Hematopoietic multipotent progenitor cell (in vitro differentiated cells): ENCODE results near the gene ICAM2. TPM values are rescaled to one million over a fixed set of nuclear protein-coding genes. Genes with fewer than 3 reads are reported as not detected.

Experiments
- DNase-seq, 3 donors: peaks; one replicate each; pipeline ENCODE4 v3.0.0-alpha.2; 2011 to 2015; ENCODE audit warnings: low read depth in 2 of 3, low spot score in 2 of 3
- total RNA-seq: library from RNA; depleted of rRNA; stranded (reverse); fragments of >200 nt; gene quantifications from one replicate; pipeline ENCODE4 v1.2.3, GENCODE V29; 2012

ICAM2 gene
- total RNA-seq, 1 donor, result 249 TPM

DNA sequence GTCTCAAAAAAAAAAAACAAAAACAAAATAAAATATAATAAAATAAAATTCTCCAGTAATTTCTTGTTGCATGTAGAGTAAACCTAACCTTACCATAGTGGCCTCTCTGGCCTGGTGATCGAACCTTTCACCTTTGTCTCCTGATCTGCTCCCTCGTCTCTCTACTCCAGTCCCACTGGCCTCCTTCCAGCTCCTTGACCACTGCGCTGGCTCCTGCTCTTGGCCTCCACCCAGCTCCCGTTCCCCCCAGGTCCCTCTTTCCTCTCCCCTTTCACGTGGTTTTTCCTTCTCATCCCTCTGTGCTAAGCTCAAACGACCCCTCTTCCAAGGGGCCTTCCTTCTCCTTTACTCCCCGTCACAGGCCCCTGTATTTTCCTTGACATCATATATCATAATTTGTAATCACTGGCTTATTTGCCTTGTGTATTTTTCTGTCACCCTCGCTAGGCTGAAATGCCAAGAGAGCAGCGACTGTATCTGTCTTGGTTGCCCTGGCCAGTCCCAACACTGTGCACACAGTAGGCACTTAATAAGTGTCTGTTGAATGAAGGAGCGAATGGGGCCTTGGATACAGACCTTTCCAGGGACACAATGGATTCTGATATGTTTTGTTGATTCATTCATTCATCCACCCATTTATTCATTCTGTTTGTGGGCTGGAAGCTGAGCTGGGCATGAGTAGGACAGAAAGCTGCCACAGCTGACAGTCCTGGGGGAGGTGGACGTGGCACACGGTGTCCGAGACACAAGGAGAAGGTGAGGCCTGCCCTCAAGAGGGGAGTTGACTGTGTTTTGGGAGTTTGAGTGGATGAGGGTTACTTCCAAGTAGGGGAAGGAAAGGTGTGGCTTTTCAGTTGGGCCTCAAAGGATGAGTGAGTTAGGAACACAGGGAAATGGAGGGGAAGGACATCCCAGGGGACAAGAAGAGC lies 41.9 kb downstream of the ICAM2 start:
- DNase-seq, result no peak

DNA sequence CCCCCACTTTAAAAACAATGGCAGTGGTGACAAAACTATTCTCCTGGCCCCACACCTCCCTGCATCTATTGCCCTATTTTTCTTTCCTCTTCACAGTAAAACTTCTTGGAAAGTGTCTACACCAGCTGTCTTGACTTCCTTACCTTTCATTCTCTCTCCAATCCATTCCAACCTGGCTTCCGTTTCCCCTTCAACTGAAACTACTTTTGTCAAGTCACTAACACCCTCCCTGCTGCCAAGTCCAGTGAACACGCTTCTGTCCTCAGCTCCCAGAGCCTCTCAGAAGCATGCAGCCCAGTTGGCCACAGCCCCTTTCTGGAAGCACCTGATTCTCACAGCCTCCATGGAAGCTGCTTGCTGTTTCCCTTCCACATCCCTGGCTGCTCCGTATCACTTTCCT lies 43.7 kb downstream of the ICAM2 start:
- DNase-seq, result peak in 1 of 3 donors; percentile 73

- no peak for DNase-seq
Observed at GRCh38 chr17:63975541-63976092, 44.8 kb downstream of the ICAM2 start.

- no peak for DNase-seq
Observed at GRCh38 chr17:63974594-63975192, 45.7 kb downstream of the ICAM2 start.

DNA sequence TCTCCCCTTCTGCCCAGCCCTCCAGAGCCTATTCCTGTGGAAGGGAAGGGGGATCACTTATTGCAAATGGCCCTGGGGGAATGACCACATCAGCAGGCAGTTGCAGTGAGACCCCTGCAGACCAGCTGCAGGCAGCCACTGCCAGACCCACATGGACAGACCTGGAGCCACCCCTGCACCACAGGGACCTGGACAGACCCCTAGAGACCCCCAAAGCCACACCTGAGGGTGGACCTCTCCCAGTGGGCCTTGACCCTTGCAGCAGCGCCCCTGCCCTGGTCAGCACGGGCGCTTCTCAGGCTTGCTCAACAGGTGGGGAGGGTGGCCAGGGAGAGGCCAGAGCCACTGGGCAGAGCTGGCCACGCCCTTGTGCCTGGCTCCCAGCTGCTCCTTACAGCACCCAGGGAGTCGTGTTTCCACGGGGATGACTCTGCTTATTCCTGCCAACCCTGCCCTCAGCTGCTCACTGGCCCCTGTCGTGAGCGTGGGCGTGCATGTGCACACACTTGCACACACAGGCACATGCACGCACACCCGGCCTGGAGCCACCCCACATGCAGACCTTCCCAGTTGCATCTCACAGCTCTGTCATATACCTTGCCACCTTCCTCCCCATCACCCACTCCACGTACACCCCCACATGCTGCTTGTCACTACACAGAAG lies 46.4 kb downstream of the ICAM2 start:
- no peak for DNase-seq

GRCh38 chr17:63973247-63973646 lies 47.2 kb downstream of the ICAM2 start:
- no peak for DNase-seq

DNA sequence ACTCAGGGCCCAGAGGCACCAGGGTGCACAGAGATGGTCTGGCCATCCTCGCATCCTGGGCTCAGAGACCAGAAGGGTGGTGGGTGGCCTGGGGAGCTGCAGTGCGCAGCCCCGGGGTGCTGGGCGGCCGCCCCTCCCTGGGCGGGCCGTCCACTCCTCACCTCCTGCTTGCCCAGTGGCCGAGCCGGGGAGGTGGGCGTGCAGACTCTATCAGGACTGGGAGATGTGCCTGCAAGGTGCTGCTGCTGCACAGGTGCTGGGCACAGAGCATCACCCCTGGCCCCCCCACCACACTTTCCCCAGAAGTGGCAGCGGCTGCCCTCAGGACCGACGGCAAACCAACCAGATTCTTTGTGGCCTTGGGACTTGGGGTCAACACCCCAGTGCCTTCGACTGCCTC lies 47.6 kb downstream of the ICAM2 start, which contains the start of gene SCN4A:
Gene SCN4A (minus strand): TSS at position 123 of the 400 bp plus-strand sequence. CDS start 77 bp downstream, at position 46.
- no peak for DNase-seq

GRCh38 chr17:63969278-63969677 lies 51.2 kb downstream of the ICAM2 start:
- no peak for DNase-seq

GRCh38 chr17:63967953-63968352 lies 52.5 kb downstream of the ICAM2 start:
- no peak for DNase-seq

GRCh38 chr17:63966646-63967264 lies 53.7 kb downstream of the ICAM2 start:
- no peak for DNase-seq

GRCh38 chr17:63963123-63963522 lies 57.3 kb downstream of the ICAM2 start:
- DNase-seq, result no peak

- DNase-seq, result no peak
Observed at GRCh38 chr17:63962298-63962744, 58.1 kb downstream of the ICAM2 start.

DNA sequence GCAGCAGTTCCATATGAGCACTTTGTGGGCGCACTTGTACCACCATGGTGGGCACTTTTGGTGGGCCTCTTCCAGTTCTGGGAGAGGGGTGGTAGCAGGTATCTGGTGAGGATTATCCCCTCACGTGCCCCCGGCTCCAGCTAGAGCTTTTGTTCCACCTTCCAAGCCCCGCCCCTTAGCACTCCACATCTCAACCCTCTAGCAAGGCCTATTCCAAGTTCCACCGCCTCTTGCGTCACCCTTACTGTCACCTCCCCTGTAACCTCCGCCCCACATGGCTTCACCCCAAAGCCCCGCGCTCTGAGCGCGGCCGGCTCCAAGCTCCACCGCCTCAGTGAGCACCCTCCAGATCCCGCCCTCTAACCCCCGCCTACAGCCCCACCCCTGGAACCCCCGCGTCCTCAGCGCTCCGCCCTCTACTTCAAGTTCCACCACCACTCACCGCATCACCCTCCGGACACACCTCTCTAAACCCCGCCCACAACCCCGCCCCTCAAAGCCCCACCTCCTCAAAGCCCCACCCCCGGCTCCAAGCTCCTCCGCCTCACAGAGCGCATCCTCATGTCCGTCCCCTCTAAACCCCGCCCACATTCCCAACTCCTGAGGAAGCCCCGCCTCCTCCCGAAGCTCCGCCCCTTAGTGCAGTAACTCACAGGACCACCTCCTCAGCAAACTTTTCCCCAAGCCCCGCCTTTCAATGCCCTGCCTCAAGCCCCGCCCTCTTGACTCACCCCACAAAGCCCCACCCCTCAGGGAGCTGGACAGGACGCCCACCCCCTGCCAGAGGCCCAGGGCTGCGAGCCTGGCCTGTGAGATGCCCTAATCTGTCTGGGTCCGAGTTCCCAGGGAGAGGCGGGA lies 58.8 kb downstream of the ICAM2 start:
- peak in 2 of 3 donors; percentile 72 to 73 for DNase-seq

DNA sequence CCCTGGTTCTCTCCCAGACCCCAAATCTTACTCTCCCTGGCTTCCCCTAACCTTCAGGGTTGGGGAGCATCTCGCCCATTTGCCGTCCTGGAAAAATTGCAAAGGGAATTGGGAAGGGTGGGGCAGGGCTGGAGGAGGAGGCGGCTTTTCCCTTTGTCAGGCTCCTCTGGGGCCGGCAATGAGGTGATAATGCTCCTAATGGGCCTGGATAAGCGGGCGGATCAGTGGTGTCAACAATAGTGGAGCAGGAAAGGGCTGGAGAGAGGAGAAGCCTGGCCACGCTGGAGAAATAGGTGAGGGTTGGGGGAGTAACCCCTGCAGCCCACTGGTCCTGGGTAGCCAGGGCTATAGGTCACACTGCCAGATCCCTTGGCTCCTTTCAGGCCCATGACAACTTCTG lies 60.0 kb downstream of the ICAM2 start:
- DNase-seq, result no peak

DNA sequence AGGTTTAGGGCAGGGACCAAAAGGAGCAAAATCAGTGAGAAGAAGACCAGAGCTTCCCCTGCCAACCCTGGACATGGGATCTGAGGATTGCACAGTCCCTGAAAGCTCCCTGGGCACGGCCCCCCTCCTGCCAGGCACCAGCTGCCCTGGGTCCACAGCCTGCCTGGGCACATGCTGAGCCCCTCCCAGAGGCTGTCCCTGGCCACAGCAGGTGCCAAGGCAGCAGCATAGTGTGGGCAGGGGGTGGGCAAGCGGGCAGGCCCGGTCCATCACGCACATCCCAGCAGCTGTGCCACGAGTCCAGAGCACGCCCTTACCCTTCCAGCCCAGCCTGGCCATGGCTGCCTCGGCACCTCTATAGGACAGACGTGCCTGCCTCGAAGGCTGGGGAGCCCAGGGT lies 60.4 kb downstream of the ICAM2 start:
- DNase-seq, result no peak

DNA sequence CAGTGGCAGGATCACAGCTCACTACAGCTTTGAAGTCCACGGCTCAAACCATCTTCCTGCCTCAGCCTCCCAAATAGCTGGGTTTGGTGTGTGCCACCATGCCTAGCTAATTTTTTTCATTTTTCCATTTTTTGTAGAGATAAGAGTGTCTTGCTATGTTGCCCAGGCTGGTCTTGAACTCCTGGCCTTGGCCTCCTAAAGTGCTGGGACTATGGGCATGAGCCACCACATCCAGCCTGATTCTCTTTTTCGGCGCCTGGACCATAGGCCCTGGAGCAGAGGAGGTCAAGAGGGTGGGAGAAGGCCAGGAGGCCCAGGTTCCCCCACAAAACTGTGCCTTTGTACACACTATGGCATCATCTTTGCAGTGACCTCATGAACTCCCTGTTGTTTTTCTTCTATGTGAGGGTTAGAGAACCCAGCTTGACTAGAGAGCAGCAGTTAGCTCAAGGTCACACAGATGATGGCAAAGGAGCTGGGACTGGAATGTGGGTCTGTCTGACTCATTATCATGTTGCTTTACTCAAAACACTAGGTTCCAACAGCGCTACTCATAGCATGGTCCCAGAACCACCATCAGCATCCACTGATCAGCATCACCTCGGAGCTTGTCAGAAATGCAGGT lies 64.0 kb downstream of the ICAM2 start:
- DNase-seq, result no peak

DNA sequence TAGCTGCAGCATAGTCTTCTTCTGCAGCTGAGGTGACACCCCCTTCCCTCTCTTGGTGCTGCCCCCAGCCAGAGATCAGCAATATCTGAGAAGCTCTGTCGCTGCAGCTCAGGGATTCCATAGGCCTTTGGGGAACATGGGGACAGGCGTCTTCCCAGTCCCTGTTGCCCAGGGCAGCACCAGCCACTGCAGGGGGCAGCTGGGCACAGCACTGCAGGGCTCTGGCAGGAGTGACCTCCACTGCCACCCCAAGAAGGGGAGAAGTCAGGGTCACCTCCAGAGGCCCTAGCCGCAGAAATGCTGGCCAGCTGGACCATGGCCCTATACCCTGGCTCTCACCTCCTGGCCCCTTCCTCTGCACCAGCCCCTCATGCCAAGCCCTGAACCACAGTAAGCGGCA lies 64.6 kb downstream of the ICAM2 start:
- no peak for DNase-seq

- DNase-seq, result no peak
Observed at GRCh38 chr17:63955232-63955631, 65.2 kb downstream of the ICAM2 start.

DNA sequence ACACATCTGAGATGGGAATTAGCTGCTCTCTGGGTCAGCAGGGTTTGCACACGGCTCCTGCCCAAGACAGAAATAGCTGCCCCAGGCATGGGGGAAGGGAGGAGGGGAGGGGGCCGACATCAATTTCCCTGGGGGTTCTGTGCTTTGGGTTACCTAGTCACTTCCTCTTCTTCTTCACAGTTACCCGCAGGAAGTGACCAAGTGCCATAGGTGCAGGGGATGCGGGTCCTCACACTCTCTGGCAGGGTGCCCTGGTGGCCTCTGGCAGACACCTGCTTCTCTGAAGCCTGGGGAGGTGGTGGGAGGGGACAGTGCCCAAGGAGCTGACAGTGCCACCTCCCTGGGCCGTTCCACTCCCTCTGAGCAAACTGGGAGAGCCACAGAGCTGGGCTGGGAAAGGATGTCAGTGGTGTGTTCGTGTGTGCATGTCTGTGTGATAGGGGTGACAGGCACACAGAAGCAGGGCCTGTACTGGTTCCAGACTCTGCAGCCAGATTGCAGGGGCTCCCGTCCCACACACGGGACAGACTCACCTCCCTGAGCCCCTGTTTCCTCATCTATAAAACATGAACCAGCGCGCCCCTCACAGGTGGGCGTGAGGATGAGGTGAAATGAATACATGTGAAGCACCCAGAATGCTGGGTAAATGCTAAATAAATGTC lies 65.9 kb downstream of the ICAM2 start:
- peak in 2 of 3 donors; percentile 80 to 89 for DNase-seq
